ENCODE data around the gene R3HDM1. TPM values are rescaled to one million over a fixed set of nuclear protein-coding genes. Genes with fewer than 3 reads are reported as not detected.
"Not testable (repeated sequence)": the region's sequence is repeated elsewhere in the genome, so short reads cannot be mapped to it uniquely, and the experiment has no call there.

Gene R3HDM1
- 58.9 and 60.4 TPM in 2 replicates for total RNA-seq
- long read RNA-seq, partial matches to known transcripts: 16 of 26 reads
- long read RNA-seq, other reads (novel, unspliced or antisense): 10 of 26 reads

- Mint-ChIP-seq H3K27me3 (no peaks in the 10 kb centered on the region), H3K27ac (peak within 1 kb of the TSS; percentile 93), H3K9me3 (ENCODE audit: low read depth) (peaks cover 3% of the 10 kb centered on the region), H3K4me3 (ENCODE audit: low read depth) (no peak within 1 kb of the TSS), H3K4me1 (ENCODE audit: low read depth) (peaks cover 12% of the 10 kb centered on the region), H3K36me3 (ENCODE audit: insufficient read depth) (peaks cover 11% of the 10 kb centered on the region)
- DNase-seq (ENCODE audit: low spot score, unreplicated experiment): peak; percentile 90
- TF ChIP-seq, protein P1, sequence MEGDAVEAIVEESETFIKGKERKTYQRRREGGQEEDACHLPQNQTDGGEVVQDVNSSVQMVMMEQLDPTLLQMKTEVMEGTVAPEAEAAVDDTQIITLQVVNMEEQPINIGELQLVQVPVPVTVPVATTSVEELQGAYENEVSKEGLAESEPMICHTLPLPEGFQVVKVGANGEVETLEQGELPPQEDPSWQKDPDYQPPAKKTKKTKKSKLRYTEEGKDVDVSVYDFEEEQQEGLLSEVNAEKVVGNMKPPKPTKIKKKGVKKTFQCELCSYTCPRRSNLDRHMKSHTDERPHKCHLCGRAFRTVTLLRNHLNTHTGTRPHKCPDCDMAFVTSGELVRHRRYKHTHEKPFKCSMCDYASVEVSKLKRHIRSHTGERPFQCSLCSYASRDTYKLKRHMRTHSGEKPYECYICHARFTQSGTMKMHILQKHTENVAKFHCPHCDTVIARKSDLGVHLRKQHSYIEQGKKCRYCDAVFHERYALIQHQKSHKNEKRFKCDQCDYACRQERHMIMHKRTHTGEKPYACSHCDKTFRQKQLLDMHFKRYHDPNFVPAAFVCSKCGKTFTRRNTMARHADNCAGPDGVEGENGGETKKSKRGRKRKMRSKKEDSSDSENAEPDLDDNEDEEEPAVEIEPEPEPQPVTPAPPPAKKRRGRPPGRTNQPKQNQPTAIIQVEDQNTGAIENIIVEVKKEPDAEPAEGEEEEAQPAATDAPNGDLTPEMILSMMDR (IDR thresholded peaks at IDR 0.05; ENCODE audit: unreplicated experiment): peak; percentile 38
Observed at GRCh38 chr2:135531231-135532197, at the start of gene R3HDM1. TSS of gene R3HDM1 (plus strand) at chr2:135531484. CDS start at chr2:135604846, 73,362 bp downstream.

- DNase-seq (ENCODE audit: low spot score, unreplicated experiment): no peak
- H3K4me3 Mint-ChIP-seq (ENCODE audit: low read depth): no peak overlapping the region
- TF ChIP-seq, protein P1 (IDR thresholded peaks at IDR 0.05; ENCODE audit: unreplicated experiment): no peak
- no peaks in the 10 kb centered on the region for H3K4me1 Mint-ChIP-seq (ENCODE audit: low read depth)
- no peaks in the 10 kb centered on the region for H3K27me3 Mint-ChIP-seq
- no peak overlapping the region for H3K27ac Mint-ChIP-seq
- peaks cover 12% of the 10 kb centered on the region for H3K9me3 Mint-ChIP-seq (ENCODE audit: low read depth)
- H3K36me3 Mint-ChIP-seq (ENCODE audit: insufficient read depth): peaks cover 35% of the 10 kb centered on the region
Observed at GRCh38 chr2:135485441-135485840, 45.8 kb upstream of the R3HDM1 start.

DNA sequence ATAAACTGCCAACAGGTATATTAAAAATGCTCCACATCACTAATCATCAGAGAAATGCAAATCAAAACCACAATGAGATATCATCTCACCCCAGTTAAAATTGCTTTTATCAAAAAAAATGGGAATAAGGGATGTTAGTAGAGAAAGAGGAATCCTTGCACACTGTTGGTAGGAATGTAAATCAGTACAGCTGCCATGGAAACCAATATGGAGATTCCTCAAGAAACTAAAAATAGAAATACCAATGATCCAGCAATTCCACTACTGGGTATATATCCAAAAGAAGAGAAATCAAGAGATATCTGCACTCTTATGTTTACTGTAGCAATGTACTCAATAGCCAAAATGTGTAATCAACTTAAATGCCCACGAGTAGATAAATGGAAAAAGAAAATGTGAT, 40.9 kb upstream of the R3HDM1 start:
- H3K27me3 Mint-ChIP-seq: no peaks in the 10 kb centered on the region
- no peak overlapping the region for H3K27ac Mint-ChIP-seq
- peaks cover 29% of the 10 kb centered on the region for H3K36me3 Mint-ChIP-seq (ENCODE audit: insufficient read depth)
- no peaks in the 10 kb centered on the region for H3K4me1 Mint-ChIP-seq (ENCODE audit: low read depth)
- peaks cover 18% of the 10 kb centered on the region for H3K9me3 Mint-ChIP-seq (ENCODE audit: low read depth)
- no peak overlapping the region for H3K4me3 Mint-ChIP-seq (ENCODE audit: low read depth)
- TF ChIP-seq, protein P1 (IDR thresholded peaks at IDR 0.05; ENCODE audit: unreplicated experiment): no peak
- no peak for DNase-seq (ENCODE audit: low spot score, unreplicated experiment)

- peaks cover 26% of the 10 kb centered on the region for H3K9me3 Mint-ChIP-seq (ENCODE audit: low read depth)
- H3K36me3 Mint-ChIP-seq (ENCODE audit: insufficient read depth): peaks cover 33% of the 10 kb centered on the region
- no peaks in the 10 kb centered on the region for H3K4me1 Mint-ChIP-seq (ENCODE audit: low read depth)
- DNase-seq (ENCODE audit: low spot score, unreplicated experiment): no peak
- H3K4me3 Mint-ChIP-seq (ENCODE audit: low read depth): no peak overlapping the region
- H3K27me3 Mint-ChIP-seq: no peaks in the 10 kb centered on the region
- TF ChIP-seq, protein P1 (IDR thresholded peaks at IDR 0.05; ENCODE audit: unreplicated experiment): no peak
- H3K27ac Mint-ChIP-seq: no peak overlapping the region
Observed at GRCh38 chr2:135494503-135494902, 36.8 kb upstream of the R3HDM1 start.

GRCh38 chr2:135494917-135495316, 36.4 kb upstream of the R3HDM1 start:
- H3K27ac Mint-ChIP-seq: no peak overlapping the region
- no peaks in the 10 kb centered on the region for H3K4me1 Mint-ChIP-seq (ENCODE audit: low read depth)
- no peaks in the 10 kb centered on the region for H3K27me3 Mint-ChIP-seq
- TF ChIP-seq, protein P1 (IDR thresholded peaks at IDR 0.05; ENCODE audit: unreplicated experiment): no peak
- H3K9me3 Mint-ChIP-seq (ENCODE audit: low read depth): peaks cover 30% of the 10 kb centered on the region
- no peak for DNase-seq (ENCODE audit: low spot score, unreplicated experiment)
- no peak overlapping the region for H3K4me3 Mint-ChIP-seq (ENCODE audit: low read depth)
- H3K36me3 Mint-ChIP-seq (ENCODE audit: insufficient read depth): peaks cover 35% of the 10 kb centered on the region

DNA sequence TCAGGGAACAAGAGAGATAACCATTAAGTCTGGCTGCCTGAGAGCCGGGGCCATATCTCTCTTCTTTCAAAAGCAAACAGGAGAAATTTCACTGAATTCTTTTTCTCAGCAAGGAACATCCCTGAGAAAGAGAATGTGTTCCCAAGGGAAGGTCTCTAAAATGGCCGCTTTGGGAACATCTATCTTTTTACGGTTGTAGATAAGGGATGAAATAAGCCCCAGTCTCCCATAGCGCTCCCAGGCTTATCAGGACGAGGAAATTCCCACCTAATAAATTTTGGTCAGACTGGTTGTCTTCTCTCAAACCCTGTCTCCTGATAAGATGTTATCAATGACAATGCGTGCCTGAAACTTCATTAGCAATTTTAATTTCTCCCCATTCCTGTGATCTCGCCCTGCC, 32.7 kb upstream of the R3HDM1 start:
- Mint-ChIP-seq H3K36me3 (ENCODE audit: insufficient read depth) (peaks cover 49% of the 10 kb centered on the region), H3K9me3 (ENCODE audit: low read depth) (peaks cover 30% of the 10 kb centered on the region)
- H3K27me3 Mint-ChIP-seq; H3K27ac Mint-ChIP-seq; H3K4me1 Mint-ChIP-seq (ENCODE audit: low read depth); DNase-seq (ENCODE audit: low spot score, unreplicated experiment); H3K4me3 Mint-ChIP-seq (ENCODE audit: low read depth): not testable (repeated sequence)
